DMS114 treated with DMSO at 0.1 percent for 48 hours (cell line): ENCODE data around the gene YAE1.

Experiments used
- DNase-seq: peaks from one replicate; lab custom pipeline; 2025; ENCODE audit not compliant: unreplicated experiment; lab: John Stamatoyannopoulos, UW

YAE1 gene

GRCh38 chr7:39554583-39555165 lies 11.5 kb upstream of the YAE1 start:
- DNase-seq = no peak

GRCh38 chr7:39557222-39557621 lies 9.0 kb upstream of the YAE1 start:
- DNase-seq = no peak

- DNase-seq = no peak
Measured at GRCh38 chr7:39557911-39558310, 8.3 kb upstream of the YAE1 start.

GRCh38 chr7:39560408-39560807 lies 5.8 kb upstream of the YAE1 start:
- DNase-seq = no peak

- no peak for DNase-seq
Measured at GRCh38 chr7:39560997-39561396, 5.2 kb upstream of the YAE1 start.

- no peak for DNase-seq
Measured at GRCh38 chr7:39565538-39565937, 666 bp upstream of the YAE1 start.

GRCh38 chr7:39567294-39567693 lies 1.1 kb downstream of the YAE1 start:
- no peak for DNase-seq

- no peak for DNase-seq
Measured at GRCh38 chr7:39574673-39575349, 8.6 kb downstream of the YAE1 start.

GRCh38 chr7:39577229-39577874 lies 11.1 kb downstream of the YAE1 start:
- DNase-seq = no peak

GRCh38 chr7:39580149-39580874 lies 14.1 kb downstream of the YAE1 start:
- peak; percentile 85 for DNase-seq

GRCh38 chr7:39582536-39582935 lies 16.3 kb downstream of the YAE1 start:
- DNase-seq = no peak

- DNase-seq = no peak
Measured at GRCh38 chr7:39583539-39583938, 17.3 kb downstream of the YAE1 start.

- DNase-seq = no peak
Measured at GRCh38 chr7:39587393-39587792, 21.2 kb downstream of the YAE1 start.

GRCh38 chr7:39588416-39588815 lies 22.2 kb downstream of the YAE1 start:
- no peak for DNase-seq

- DNase-seq = no peak
Measured at GRCh38 chr7:39589323-39590111, 23.3 kb downstream of the YAE1 start.

- DNase-seq = no peak
Measured at GRCh38 chr7:39592586-39592985, 26.4 kb downstream of the YAE1 start.

GRCh38 chr7:39594988-39595620 lies 28.9 kb downstream of the YAE1 start:
- DNase-seq = no peak

- DNase-seq = no peak
Measured at GRCh38 chr7:39602351-39602750, 36.1 kb downstream of the YAE1 start.

GRCh38 chr7:39603924-39604323 lies 37.7 kb downstream of the YAE1 start:
- no peak for DNase-seq

- DNase-seq = no peak
Measured at GRCh38 chr7:39605087-39605486, 38.9 kb downstream of the YAE1 start.

- no peak for DNase-seq
Measured at GRCh38 chr7:39606352-39606751, 40.1 kb downstream of the YAE1 start.
